Right hindlimb (tissue), 1 donor: ENCODE results near the gene AQP5.

ENCODE experiments used
- DNase-seq: peaks from one replicate; pipeline ENCODE4 v3.0.0-alpha.2; 2018

AQP5 gene

DNA sequence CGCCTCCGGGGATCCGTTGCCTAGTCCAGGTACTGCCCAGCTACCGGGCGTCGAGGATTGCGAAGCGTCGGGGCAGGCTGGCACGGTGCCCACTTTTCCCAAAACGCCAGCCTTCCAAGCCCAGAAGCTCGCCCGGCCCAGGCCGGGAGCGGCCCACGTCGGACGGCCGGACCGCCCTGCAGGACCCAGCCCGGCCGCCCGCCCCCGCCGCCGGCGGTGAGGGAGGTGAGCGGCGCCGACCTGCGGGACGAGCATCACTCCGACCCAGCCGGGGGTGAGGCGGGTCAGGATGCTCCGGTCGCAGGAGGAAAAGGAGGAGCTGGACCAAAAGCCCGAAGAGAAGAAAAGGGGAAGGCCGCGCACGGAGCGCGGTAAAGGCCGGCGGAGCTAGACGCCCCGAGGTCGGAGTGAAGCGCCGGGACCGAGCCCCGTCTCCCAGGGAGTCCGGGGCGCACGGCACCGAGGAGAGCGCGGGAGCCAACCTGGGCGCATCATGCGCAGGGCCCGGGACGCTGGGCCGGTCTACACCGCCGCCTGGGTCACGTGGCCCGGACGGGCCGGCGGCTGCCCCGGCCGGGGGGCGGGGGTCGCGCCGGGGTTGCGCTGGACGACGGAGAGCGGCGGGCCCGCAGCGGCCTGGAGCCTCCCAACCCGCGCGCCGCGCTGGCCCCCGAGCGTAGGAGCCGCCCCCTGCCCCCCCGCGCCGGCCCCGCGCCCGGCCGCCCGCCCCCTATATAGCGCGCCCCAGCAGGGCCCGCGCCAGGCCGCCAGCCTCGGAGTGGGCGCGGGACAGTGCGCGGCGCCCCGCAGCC lies at the start of gene AQP5:
Gene AQP5, plus strand, starts transcription at position 762 of the 812 bp plus-strand sequence. CDS start 146 bp downstream, outside the sequence.
- DNase-seq, result no peak

DNA sequence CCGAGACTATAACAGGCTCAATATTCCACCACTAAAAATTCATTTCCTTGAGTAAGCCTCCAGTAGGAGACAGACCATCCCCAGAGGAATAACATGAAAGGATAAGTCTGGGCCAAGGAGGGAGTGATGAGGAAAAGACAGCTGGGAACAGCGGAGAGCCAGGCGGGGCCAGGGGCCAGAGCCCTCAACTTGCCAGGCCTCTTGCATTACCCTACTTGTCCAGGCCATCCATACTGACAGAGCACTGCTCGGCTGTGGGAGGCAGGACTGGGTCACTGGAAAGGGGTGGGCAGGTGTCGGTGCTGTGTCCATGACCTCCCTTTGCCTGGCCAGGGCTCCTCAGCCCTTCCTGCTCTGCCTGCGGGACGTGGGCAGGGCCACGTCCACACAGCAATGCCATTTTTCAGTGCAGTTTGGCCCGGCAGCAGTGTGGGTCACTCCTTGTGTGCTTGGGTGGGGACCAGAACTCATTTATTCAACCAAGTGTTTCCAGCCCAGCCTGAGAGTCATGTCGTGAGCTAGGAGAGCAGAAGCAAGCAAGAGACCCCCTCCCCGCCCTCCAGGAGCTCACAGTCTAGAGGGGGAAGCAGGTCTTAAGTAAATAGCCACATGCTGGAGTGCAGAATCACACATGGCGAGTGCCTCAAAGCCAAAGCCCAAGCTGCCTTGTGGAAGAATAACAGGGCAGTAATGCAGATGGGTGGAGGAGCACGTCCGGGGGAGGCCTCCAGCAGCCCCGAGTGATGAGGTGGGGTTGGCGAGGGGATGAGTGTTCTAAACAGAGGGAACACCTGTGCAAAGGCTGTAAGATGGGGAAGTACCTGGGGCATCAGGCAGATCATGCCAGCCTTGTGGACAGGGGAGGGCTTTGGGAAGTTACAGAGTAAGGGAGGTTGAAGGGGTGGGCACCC lies 49.1 kb upstream of the AQP5 start:
- DNase-seq, result no peak

DNA sequence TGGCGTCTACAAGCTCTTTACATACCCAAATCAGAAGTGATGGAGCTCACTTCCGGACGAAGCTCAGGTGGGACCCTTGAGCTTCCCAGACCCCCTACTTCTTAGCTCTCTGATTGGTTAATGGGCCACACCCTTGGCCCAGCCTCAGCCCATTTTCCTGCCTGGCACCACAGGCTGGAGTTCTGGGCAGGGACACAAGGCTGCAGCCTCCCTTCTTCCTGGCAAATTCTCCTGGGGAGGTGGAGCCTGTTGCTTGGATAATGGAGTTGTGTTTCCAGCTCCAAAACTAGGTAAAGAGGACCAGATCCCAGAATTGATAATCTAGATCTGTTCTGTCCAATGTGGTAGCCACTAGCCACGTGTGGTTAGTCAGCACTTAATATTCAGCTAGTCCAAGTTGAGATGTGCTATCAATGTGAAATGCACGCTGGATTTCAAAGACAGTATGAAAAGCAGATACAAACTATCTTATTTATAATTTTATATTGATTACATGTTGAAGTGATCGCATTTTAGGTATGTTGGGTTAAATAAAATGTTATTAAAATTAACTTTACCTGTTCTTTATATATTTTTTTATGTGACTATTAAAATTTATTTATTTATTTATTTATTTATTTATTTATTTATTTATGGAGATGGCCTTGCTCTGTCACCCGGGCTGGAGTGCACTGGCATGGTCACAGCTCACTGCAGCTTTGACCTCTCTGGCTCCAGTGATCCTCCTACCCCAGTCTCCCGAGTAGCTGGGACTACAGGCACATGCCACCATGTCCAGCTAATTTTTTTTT lies 45.3 kb upstream of the AQP5 start:
- no peak for DNase-seq

DNA sequence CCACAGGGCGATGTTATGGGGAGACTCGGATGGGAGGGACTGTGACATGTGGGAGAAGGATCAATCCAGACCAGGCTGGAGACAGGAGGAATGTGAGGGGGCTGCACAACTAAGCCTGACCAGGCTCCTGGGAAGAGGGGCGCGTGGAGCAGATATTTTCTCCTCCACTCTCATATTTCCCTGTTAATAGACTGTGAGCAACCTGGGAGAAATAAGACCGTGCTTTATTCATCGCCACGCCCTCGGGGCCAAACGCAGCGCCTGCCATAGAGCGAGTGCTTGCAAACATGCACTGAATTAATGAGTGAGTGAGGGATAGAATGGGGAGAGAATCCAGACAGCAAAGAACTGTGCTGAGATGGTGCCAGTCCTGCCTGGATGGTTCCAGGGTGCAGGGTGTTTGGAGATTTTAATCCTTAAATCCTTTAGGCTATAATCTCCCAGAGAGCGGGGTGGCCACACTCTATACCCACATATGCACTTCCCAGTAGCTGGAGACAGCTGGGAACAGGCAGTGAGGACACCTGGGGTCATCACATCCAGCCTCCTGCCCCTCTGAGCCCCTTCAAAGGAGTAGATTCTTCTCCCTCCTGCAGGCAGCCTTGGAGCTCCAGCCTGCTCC lies 44.4 kb upstream of the AQP5 start:
- DNase-seq, result no peak

DNA sequence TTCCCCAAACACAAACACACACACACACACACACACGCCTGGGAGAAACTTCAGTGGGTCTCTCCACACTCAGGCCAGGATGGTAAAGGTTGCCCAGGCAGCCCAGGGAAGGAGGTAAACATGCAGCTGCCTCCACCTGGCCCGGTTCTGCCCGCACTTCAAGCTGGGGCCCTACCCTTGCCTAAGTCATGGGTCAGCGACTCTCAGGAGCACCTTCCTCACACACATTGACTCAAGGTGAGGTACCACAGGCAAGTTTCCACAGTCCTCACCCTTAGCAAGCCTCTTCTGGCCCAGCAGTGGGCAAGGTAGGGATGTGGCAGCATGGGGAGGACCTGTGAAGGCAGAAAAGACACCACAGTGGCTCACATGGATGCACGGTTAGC lies 43.9 kb upstream of the AQP5 start:
- DNase-seq, result no peak

DNA sequence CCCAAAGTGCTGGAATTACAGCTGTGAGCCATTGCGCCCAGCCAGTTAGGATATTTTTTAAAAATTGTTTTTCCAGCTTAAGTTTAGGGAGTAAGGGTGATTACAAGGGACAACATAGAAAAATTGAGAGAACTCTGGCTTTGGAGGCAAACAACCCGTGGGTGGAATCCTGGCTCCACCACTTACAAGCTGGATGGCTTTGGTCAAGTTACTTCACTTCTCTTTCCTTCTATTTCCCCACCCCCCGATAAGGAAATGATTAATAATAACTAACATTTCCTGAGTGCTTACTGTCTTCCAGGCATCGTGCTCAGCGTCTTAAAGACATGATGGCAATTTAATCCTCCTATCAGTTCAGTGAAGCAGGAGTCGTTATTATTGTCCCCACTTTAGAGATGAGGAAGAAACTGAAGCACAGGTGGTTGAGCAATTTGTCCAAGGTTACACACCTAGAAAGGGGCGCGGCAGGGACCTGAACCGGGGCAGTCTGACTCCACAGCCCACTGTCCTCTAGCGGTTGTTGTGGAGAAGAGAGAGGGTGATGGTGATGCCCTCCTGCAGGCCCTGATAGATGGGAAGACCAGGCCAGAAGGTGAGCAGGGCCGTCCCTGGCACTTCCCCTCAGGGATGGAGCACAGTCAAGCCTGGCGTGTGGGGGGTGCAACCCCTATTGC lies 41.3 kb upstream of the AQP5 start:
- no peak for DNase-seq

DNA sequence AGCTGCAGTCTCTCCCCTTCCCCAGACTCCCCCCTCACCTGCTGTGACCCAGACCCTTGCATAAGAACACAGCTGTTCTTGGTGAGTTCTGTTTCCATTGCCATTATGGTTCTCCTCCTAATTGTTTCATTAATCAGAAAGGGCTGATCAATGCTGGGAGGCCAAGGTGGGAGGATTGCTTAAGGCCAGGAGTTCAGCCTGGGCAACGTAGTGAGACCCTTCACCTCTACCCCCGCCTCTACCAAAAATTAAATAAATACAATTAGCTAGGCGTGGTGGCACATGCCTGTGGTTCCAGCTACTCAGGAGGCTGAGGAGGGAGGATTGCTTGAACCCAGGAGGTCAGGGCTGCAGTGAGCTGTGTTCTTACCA lies 40.8 kb upstream of the AQP5 start:
- no peak for DNase-seq

DNA sequence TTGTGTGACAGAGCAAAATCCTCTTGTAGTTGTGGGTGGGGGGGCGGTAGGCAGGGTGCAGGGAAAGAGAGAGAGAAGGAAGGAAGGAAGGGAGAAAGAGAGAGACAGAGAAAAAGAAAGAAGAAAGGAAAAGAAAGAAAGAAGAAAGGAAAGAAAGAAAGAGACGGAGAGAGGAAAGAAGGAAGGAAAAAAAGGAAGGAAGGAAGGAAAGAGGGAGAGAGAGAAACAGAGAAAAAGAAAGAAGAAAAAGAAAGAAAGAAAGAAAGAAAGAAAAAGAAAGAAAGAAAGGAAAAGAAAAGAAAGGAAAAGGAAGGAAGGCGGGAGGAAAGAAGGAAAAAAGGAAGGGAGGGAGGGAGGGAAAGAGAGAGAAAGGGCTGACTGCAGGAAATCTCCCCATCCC lies 40.4 kb upstream of the AQP5 start:
- DNase-seq, result no peak

DNA sequence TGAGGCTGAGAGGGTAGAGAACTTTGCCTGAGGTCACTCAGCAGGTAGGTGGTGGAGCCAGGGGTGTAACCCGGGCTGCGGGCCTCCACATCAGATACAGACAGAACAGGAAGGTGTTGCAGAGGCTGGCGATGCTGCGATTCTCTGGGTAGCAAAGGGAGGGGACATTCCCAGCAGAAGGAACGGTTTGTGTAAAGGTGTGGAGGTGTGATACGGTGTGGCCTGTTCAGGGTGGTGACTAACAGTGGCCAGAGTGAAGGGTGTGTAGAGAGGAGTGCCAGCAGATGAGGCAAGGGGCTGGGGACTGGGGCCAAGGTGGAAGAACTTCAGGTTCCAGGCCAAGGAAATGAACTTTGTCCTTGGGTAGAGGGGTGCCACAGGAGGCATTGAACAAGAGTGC lies 39.7 kb upstream of the AQP5 start:
- no peak for DNase-seq

DNA sequence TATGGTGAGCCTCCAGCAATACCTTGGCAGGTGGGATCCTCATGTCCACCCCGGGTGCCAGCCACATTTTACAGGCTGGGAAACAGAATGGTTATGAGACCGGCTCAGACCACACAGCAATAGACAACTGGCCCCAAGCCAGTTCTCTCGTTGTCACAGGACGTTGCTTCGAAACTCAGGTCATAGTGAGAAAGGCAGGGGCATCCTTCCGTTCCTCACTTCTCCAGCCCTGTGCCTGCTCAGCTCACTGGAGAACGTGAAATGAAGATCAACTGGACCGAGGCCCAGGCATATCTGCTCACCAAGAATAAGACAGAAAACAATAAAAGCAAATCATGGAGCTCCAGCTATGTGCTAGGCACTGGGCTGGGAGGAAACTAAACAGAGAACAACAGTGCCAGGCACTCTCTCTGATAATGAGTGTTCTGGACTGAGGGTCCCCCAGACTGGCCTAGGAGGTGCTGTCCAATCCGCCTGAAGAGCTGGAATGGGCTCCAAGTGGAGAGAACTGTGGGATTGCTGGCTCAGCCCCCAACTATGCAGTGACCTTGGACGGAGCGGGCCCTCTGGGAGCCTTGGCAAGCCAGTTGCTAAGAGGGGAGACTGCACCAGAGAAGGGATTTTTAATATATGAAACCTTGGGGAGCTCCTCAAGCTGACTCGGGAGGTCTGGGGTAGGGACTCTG lies 39.2 kb upstream of the AQP5 start:
- DNase-seq, result no peak

DNA sequence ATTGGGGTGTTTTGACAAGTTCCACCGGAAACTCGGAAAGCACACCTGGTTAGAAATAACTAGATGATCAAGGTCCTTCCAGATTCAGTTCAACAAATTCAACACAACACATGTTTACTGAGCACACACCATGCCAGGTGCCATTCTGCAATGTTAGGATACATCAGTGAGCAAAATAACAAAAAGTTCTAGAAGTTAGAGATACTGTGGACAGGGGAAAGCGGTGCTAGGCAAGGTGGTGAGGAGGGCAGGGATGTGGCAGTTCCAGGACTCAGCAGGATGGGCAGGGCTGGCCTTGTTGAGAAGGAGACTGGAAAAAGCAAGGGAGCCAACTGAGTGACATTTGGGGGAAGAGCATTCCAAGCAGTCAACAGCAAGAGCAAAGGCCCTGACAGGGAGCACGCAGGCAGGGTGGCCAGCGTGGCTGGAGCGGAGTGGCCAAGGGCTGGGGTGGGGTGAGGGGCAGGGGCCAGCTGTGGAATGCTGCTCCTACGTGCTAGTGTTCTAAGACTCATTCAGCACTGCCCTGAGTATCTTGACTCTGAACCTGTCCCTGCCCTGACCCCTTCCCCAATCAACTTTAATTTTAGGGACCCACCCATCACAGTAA lies 38.5 kb upstream of the AQP5 start:
- DNase-seq, result no peak

DNA sequence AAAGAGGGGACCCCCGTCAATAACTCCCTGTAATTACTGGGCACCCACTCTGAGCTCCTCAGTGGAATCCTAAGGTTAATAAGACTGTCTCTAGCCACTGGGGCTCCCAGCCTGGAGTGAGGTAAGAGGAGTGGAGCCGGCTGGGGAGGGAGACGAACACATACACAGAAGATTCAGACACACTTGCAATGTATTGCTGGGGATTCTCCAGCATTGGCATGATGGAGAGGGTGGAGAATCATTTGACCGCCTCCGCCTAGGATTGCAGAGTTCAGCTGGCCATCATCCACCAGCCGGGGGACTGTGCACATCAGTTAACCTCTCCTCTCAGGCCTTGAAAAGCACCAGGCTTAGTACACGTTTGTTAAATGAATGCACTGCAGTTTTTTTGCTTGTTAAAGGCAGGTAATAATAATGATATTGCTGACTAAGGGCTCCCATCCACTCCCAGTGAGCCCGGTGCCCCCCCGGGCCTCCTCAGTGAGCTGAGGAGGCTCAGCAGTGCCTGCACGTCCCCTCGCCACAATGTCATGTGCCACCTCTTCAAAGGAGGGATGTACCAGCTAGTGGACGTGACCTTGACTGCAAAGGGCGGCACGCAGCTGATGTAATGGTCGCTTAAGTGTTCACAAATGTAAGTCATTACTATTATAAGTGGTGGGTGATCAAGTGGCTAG lies 37.7 kb upstream of the AQP5 start:
- no peak for DNase-seq

DNA sequence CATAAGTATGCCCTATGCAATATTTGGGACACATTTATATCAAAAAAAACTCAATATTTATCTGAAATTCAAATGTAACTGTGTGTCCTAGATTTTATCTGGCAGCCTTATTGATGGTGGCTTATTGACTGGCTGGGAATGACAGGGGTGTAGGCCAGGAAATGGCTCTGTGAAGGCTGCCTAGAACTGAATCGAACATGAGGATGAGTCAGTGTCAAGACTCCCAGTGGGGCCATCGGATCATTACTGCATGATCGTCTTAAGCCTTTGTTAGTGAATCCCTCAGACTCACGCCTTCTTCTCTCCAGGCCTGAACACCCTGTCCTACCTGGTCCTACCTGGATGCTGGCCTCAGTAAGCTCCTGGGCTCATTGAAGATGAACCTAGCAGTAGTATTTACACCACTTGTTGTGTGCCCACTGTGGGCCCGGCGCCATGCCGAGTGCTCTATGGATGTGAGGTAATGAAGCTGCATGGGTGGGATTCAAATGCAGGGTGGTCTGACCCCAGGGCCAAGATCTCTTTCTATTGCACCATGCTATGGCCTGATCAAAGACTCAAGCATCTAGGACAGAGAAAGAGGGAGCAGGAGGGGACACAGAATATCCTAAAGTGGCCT lies 36.9 kb upstream of the AQP5 start:
- DNase-seq, result no peak

DNA sequence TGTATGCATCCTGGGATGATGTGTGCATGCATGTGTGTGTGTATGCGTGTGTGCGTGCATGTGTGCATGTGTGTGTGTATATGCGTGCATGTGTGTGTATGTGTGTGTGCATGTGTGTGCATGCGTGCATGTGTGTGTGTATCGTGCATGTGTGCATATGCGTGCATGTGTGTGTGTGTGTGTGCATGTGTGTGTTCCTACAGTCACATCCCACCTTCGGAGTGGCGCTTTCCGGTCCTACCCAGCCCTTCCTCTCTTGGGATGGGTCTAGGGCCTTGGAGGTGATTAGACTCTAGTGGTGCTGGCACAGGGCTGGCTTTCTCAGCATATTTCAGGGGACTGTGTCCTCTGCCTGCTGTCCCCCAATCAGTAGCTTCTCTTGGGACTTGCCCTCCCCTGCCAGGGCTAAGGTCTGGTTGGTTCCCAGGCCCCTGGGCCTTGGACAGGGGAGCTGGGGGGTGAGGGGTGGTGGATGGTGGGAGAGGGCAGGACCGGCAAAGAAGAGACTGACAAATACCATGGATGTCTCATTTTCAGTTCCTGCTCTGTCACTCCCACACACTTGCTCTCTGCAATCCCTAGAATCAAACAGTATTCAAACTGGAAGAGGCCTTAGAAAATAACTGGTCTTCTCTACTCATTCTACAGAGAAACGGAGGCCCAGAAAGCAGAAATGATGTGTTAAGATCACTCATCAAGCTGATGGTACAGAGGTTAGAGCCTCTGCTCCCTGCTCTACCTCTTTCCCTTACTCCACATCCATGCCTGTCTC lies 36.1 kb upstream of the AQP5 start:
- DNase-seq, result no peak

DNA sequence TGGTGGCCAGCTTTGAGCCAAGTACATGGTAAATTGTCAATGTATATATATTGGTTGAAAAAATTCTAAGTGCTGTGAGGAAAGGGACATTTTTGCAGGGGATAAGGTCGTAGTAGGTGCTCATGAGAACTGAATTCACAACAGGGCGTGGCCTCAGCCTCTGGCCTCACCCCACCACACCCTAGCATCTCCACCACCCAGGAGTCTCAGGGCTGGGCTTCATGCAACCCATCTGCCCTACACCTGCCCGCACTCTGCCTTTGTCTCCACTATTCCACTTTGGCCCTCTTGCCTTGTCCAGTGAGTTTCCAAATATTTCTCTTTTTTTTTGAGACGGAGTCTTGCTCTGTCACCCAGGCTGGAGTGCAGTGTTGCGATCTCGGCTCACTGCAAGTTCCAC lies 33.2 kb upstream of the AQP5 start:
- no peak for DNase-seq

DNA sequence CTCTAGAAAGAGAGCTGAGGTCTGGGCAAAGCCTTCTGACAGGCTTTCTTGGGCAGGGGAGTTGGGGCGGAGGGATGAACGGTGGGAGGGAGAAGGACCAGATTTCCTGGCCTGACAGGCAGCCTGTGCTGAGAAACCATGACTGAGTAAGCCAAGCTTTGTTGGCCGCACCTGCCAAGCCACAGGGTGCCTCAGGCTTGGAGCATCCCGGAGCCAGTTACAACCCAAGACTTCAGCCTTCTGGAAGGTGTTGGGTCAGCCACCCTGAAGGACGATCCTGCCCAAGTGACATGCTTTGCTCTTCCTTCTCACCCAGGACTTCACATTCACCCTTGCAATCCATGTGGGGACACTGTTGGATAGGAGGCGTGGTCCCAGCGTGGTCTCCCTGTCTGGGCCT lies 32.1 kb upstream of the AQP5 start:
- no peak for DNase-seq

DNA sequence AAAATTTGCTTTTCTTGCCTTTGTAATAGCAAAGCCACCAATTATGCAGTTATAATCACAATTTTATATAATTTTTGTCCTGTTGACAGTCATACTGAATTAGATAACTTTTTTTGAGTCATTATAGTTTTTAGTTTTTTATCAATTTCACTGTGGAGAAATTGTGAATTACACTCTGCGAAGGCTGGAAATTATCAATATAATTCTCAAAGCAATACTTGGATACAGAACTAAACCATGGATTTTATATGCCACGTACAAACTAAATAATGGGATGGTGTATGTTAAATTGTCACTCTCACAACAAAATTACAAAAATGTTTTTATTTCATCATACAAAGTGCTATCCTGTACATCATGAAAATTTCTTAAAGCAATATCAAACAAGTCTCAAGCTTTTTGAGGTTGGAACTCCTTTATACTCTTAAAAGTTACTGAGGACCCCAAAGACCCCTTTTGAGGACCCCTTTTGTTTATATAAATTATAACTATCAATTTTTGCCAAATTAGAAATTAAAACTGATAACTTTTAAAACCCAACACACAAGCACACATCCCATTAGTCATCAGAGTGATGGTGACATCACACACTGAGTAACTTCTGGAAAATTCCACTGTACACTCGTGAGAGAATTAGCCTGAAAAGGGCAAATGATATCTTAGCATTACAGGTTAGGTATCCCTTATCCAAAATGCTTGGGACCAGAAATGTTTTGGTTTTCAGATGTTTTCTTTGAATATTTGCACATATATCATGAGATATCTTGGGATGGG lies 31.0 kb upstream of the AQP5 start:
- no peak for DNase-seq

DNA sequence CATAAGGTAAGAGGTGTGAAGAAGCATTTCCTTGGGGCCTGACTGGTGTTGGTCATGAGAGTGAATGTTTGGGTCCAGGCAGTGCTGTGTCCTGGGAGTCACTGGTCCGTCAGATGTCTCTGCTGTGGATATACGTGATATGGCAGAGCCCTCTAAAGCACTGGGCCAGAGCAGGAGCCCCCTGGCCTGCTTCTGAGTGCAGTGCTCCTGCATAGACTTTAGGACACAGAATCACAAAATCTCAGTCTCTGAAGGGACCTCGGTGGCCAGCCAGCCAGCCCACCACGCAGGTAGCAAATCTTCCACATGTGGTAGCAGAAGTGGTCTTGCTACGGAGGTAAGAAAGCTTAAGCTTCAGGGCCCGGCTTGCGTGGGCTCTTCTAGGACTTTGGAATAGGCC lies 29.6 kb upstream of the AQP5 start:
- DNase-seq, result no peak
